Fibroblast of skin of left quadriceps (primary cell): Measurements from ENCODE around the gene FMOD.
"Not testable (repeated sequence)": the region's sequence is repeated elsewhere in the genome, so short reads cannot be mapped to it uniquely, and the experiment has no call there.

Source experiments
- DNase-seq, 2 experiments: peaks; one replicate each; pipeline ENCODE4 v3.0.0-alpha.2; 2013; ENCODE audit warnings: low read depth in 2 of 2

The FMOD gene

DNA sequence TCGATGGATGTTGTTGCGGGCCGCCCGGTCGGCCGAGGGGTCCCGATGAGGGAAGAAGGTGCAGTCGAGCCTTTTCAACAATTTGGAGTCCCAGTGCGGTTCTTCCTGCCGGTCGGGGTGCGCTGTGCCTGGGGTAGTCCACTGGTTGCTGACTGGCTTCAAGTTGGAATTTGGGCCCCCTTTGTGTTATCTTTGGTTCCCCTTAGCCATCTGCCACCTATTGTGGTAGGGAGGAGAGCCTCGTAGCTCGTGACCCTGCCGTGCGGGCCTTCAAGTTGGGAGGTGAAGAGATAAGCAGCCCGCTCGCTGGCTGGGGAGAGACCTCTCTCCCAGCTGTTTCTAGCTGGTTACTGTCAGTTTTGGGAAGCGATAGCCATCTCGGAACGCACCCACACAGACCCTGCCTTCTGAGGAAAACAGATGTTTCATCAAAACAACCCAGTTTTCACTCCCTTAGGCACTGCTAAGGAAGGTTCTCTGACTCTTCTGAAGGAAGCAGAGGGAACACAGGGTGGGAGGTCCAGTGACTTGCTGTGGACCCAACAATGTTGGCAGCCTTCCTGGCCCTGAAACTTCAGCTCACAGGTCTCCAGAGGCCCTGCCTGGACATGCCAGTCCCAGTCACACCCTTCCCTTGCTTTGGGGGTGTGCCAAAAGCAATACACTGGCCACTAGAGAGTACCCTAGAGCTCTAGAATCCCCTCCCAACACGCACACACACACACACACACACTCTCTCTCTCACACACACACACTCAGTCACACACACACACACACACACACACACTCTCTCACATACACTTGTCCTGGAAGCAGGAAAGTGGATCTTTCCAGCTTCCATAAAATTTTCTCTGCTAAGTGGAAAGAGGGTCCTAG is 44.6 kb downstream of the FMOD start:
- DNase-seq, result no peak

DNA sequence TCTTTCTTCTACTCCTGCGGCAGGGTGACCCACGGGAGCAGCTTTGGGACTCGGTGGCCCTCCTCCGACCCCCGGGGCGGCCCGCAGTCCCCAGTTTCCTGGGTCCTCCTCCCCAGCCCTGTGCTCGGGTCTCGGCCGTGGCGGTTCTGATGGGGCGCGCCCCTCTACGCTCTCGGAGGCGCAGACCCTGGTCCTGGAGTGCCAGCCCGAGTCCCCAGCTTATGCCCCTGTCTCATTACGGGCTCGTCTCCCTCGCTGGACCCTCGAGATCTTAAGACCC is 45.2 kb downstream of the FMOD start:
- no peak for DNase-seq

DNA sequence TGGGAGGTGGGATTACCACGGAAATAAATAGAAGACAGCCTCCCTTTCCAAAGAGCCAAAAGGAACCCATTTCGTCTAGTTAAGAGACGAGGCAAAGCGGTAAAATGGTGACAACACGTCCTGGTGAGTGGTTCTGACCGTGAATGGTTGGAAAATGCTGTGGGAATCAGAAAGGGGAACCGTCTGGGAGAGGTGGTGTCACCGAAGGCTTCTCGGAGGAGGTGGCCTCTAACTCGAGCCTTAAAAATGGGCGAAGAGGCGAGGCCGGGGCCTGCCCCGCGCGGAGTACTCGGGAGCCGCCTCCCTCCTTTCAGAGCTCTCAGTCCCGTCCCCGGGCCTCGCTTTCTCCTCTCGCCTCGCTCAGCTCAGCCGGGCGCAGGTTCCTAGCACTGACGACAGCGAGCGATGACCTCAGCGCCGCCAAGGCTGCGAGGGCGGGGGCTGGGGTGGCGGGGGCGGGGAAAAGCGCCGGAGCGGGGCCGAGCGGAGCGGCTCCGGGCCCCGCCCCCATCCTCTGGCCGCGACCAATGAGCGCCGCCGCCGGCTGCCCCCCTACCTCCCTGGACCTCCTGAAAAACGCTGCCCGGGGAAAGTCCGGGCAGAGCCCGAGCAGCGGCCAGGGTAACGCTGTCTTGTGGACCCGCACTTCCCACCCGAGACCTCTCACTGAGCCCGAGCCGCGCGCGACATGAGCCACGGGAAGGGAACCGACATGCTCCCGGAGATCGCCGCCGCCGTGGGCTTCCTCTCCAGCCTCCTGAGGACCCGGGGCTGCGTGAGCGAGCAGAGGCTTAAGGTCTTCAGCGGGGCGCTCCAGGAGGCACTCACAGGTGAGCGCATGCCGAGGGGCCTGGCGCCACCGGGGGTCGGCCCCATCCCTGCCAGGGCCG is 45.8 kb downstream of the FMOD start, which contains the start of gene BTG2:
TSS of gene BTG2 (plus strand) at position 601 of the 890 bp plus-strand sequence. CDS start at position 689, 88 bp downstream.
- peak; percentile 61 to 64 for DNase-seq

DNA sequence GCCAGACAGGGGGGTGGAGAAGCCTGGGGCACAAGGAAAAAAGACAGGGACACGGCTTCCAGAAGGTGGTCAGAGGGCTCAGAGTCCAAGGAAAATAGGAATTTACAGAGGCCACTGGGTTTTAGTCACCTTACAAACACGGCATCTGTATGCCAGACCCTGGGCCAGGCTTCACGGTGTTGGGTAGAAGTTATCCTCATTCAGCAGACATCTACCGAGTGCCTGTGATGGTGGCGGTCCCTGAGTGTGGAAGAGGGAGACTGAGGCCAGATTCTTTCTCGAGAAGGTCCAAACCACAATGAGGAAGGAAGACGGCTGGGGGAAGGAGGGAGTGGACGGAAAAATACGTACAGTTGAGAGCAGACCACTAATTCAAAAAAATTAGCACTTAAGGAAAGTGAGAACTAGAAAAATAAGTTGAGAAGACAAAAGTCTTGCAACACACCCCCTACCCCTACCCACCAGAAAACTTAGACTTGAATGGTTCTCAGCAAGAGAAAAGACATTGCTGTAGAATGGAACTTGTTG is 46.5 kb downstream of the FMOD start:
- no peak for DNase-seq

DNA sequence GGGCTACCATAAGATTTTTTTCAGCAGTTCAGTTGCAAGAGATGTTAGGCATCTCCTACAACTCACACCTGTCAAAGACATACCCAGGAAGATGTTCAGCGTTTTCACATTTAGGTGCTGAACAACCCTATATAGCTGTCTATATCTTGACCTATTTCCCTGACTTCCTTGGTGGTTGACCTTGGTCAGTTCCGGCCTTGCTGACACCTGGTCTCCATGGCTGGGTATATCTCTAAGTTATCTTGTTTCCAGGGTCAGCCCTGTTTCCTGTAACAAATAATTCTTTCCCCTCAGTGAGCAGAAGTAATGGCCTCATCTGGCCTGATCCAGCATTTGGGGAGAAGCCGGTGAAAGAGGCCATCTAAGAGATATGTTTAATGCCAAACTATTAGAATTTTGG is 48.0 kb downstream of the FMOD start:
- DNase-seq, result no peak

DNA sequence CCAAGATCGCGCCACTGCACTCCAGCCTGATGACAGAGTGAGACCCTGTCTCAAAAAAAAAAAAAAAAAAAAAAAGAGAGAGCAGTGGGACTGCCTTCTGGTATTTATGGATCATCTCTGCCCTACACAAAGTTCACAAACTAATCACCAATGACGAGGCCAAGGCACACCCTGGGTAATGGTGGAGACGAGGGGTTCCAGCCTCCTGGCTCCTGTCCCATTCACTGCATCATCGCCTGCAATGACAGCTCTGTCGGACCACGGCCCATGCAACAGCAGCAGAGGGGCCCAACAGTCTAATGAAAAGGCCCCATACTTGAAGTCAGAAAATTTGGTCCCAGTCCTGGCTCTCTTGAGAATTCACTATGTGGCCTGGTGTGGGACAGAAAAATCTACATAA is 48.5 kb downstream of the FMOD start:
- DNase-seq, result no peak

DNA sequence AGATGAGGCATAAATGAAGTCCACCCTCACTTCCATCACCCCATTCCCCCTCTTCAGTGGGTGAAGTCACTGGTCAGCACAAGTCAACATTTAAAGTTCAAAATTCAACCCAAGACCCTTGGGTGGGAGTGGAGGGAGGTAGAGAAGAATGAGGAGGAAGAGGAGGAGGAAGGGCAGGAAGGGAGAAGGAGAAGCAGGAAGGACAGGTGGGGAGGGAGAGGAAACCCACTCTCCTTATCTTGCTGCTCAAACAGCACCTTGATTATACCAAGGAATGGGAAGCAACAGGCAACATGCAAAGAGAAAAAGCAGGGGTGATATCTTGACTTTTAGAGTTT is 49.6 kb downstream of the FMOD start:
- no peak for DNase-seq

DNA sequence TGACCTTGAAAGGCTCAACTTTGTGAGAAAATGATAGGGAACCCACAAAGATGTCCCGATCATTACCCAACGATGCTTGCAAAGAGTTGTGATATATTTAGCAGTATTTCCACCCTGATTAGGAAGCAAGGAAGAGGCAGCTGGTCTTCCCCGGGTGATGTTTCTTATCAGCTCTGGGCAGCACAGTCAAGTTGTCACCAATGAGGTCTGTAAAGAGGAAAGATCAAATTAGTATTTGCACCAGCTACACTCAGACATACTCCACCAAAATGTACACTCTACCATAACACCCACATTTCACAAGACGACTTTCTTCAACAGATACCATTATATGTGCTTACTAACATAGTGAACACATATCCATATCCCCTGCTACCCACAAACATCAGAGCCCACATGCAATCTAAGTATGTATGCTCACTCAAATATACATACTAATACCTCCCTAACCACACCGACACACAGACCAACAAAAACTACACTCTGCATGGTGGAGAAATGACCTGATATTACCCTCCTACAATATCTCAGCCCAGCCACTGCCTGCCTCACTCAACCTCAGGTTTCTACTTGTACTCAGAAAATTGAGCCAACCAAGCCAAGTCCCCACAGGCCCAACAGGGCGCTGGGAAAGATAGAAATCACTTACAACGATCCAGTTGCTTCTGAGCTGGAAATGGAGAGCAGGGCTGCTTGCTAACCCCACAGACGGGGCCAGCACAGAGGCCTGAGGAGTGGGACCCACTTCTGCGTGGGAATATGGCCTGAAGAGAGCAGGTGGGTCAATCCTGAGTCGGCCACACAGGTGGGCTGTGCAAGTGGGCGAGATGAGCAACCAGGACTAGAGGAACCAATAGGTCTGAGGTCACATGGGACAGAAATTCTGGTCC is 50.2 kb downstream of the FMOD start:
- DNase-seq, result no peak

DNA sequence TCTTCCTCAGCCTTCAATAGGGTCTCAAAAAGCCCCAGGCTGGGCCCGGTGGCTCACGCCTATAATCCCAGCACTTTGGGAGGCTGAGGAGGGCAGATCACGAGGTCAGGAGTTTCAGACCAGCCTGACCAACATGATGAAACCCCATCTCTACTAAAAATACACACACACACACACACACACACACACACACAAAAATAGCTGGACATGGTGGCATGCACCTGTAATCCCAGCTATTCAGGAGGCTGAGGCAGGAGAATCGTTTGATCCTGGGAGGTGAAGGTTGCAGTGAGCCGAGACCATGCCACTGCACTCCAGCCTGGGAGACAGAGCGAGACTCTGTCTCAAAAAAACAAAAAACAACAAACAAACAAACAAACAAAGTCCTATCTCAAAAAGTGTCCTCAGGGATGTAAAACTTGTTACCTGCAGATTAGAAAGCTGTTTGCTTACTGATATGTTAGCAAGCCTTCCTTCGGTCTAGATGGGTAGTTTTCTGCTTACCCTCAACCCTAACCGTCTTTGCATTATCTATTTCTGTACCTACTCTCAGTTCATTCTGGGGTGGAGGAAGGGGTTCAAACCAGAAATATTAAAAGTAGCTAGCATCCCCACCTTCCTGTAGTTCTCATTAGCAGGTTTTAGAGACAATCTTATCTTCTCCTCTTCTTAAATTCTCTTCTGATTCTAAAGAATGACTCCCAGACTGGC is 51.0 kb downstream of the FMOD start:
- not testable (repeated sequence) for DNase-seq

DNA sequence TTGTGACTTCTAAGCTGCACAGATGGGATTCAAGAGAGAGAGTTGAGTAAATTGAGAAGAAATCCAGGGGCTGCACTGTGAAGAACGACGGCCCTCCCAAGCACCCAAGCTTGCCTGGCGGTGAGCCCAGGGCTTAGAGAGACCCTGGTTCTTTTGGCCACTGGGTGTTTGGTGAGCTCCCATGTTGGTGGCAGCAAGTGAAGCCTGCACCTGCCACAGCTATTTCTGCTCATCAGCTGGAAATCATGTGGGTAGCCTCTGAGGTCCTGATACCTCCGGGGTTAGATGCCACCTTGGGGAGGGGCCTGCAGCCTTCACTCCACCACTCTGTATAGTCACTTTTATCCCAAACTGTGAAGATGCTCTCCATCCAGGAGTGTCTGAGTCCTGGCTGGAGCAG is 51.8 kb downstream of the FMOD start:
- no peak for DNase-seq

DNA sequence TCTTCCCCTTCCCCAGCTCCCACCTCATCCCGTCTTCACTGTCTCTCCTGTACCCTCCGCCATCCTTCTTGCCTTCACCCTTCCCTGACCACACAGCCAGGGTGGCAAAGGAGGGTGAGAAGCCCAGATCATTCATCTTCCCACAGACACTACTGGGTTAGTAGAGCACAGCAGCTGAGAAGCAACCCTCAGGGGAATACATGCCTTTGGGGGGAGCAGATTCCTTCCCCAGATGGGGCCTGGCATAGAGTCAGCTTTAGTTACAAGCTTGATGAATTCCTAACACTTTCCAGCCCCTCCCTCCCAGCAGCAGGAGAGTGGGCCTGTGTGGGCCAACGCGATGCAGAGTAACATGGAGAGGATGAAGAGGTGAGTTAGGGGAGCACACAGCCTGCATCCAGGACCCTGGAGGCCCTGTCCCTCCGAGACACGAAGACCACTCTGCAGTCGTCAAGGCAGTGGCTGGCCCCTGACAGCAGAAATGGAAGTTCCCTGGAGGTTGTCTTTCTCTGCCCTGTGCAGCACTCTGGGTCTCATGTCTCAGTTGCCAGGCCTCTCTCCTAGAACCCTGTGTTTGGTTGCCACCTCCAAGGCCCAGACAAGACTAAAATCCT is 54.4 kb downstream of the FMOD start:
- DNase-seq, result peak; percentile 75 to 80

DNA sequence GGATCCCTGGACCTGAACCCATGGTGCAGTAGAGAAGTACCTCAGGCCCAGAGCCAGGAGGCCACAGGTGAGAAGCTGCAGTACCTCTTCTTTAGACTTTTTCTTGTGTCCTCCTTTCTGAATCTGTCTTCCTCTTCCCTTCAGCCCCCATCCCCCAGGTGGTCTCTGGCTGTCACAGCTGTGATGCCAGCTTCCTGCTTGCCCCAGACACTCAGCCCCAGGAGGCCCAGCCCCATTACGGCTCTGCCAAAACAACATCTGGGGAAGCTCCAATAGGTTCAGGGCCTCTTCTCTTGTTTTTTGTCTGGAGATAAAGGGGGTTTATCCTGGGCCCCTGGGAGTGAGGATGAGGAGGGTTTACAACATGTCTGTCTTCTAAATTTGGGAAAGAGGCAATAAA is 55.1 kb downstream of the FMOD start:
- DNase-seq, result no peak

DNA sequence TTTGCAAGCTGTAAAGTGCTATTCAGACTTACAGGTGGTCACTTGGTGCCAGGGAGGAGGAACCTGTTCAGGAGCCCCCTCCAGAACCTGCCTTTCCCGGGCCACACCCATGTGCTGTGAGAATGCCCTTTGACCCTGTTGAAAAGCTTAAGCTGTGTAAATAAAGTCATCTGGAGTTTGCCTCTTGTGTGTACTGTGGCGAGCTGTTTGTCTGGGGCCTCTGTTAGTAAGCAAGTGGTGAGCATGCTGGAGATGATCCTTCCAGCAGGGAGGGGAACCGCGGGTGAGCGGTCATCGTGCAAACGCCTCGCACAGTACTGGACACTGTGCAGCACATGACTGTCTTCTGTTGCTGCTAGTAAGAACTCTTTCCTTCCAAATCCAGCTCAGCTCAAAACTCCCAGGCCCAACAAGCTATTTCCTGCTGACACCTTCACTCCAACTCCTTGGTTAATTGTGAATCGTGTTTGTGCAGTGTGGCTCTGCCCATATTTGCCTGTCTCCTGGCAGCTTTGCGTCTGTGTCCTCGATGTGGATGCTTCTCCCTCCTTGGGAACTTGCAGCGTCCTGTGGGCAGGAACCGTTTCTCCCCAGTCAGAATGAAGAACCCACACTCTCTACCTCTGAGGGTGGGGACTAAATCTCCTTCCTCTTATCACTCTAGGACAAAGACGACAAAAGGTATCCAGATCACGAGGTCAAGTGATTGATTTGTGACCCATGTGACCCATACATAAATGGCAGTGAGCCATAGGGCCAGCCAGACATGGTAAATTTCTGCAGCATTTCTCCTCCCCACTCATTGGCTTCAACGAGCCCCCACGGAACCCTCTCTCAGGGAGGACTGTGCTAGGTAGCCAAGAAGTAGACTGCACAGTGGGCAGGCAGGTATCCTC is 59.5 kb downstream of the FMOD start:
- DNase-seq, result no peak
